ENCODE results near the gene ARX.

The ARX gene

GRCh38 chrX:24996096-24996709, 19.6 kb downstream of the ARX start:
- DNase-seq: no peak

GRCh38 chrX:24993879-24994278, 21.9 kb downstream of the ARX start:
- no peak for DNase-seq

GRCh38 chrX:24990535-24990934, 25.2 kb downstream of the ARX start:
- no peak for DNase-seq

- DNase-seq: no peak
Observed at GRCh38 chrX:24988314-24988713, 27.5 kb downstream of the ARX start.

GRCh38 chrX:24987731-24988130, 28.0 kb downstream of the ARX start:
- DNase-seq: no peak

GRCh38 chrX:24985120-24985519, 30.6 kb downstream of the ARX start:
- DNase-seq: no peak

GRCh38 chrX:24983931-24984330, 31.8 kb downstream of the ARX start:
- no peak for DNase-seq

- DNase-seq: peak; percentile 46
Observed at GRCh38 chrX:24982306-24982965, 33.3 kb downstream of the ARX start.

GRCh38 chrX:24981030-24981429, 34.7 kb downstream of the ARX start:
- no peak for DNase-seq

- peak; percentile 17 for DNase-seq
Observed at GRCh38 chrX:24979081-24979480, 36.7 kb downstream of the ARX start.

- no peak for DNase-seq
Observed at GRCh38 chrX:24969812-24970211, 46.0 kb downstream of the ARX start.

GRCh38 chrX:24965372-24965771, 50.4 kb downstream of the ARX start:
- no peak for DNase-seq

GRCh38 chrX:24963823-24964222, 51.9 kb downstream of the ARX start:
- peak; percentile 41 for DNase-seq

- no peak for DNase-seq
Observed at GRCh38 chrX:24961809-24962208, 54.0 kb downstream of the ARX start.

GRCh38 chrX:24956828-24957227, 58.9 kb downstream of the ARX start:
- DNase-seq: peak; percentile 4

GRCh38 chrX:24955372-24955930, 60.3 kb downstream of the ARX start:
- DNase-seq: no peak

GRCh38 chrX:24954732-24955131, 61.0 kb downstream of the ARX start:
- DNase-seq: no peak
